ENCODE results near the gene MACIR.
"Not testable (repeated sequence)": the region's sequence is repeated elsewhere in the genome, so short reads cannot be mapped to it uniquely, and the experiment has no call there.

The MACIR gene, protein sequence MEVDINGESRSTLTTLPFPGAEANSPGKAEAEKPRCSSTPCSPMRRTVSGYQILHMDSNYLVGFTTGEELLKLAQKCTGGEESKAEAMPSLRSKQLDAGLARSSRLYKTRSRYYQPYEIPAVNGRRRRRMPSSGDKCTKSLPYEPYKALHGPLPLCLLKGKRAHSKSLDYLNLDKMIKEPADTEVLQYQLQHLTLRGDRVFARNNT

GRCh38 chr5:103258368-103258956 lies at the start of gene MACIR:
TSS of gene MACIR (plus strand) at chr5:103258763. CDS start at chr5:103275920, 17,157 bp downstream.
- peak; percentile 89 to 97 for DNase-seq

DNA sequence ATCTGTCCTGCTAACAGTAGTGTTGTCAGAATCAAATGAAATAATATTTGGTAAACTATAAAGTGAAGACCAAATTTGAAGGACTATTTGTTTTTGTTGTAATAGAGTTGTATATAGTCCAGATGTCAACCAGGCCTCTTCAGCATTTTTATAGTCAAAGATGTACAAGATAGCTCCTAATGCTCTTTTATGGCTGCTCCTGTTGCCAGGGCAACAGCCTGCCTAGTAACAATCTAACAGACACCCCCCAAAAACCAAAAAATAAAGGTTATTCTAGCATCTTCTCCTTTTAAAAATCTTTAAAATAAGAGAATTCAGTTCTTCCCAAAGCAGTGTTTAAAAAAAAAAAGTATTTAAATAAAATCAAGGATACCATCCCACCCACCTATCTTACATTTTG lies 49.5 kb upstream of the MACIR start:
- no peak for DNase-seq

DNA sequence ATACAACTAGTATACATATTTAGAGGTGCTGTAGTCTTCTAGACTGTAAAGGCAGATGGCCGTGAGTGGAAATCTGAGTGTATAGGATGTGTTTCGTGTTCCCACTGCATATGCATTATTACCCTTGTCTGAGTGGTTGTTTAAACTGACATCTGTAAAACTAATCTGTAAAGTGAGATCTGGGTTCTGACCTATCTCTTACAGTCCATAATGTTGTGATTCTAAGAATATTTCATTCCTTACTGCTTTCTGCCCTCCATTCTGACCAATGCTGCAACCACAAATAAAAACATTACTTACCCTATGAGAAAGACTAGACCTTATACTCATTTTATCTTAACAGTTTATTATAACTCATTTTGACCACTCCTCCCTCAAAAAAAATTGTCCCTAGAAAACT lies 47.6 kb upstream of the MACIR start:
- no peak for DNase-seq

DNA sequence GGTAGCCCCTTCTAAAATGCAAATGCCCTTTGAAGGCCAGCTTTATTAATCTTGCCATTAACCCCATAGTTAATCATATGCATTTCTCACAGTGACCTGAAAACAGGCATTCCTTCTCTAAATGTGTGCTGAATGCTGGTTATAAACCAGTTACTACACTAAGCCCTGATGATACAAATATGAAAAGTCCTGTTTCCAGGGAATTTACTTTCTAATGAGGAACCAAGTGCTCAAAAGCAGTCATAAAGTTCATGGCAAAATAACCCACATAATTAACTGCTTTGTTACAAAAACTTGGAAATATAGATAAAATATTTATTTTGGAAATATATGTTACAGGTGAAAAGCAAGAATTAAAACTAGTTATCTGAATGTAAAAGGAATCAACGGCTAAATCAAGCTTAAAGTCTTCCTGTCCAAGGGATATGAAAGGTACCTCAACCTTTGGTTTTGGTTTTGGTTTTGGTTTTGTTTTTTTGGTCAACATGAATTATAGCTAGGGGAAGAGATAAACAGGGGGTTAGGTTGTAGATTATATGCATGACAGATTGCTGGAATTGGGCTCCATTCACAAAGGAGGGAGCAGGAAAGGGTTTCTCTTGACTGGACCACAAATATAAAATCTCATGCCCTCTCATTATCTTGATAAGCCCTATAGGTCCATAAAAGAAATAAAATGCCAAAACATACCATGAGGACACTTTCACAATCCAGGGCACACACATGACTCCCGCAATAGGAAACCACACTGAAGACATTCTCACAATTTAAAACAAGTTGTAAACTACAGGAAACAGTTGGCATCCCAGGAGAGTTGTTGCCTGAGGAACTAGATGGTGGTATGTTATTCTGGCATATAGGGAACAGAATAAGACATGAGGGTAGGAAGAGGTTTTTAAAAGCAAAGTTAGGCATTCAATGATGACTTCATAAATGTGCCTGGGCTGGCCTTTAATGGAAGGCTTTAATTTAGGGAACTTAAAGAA lies 46.7 kb upstream of the MACIR start:
- no peak for DNase-seq

GRCh38 chr5:103216137-103216536 lies 42.4 kb upstream of the MACIR start:
- no peak for DNase-seq

DNA sequence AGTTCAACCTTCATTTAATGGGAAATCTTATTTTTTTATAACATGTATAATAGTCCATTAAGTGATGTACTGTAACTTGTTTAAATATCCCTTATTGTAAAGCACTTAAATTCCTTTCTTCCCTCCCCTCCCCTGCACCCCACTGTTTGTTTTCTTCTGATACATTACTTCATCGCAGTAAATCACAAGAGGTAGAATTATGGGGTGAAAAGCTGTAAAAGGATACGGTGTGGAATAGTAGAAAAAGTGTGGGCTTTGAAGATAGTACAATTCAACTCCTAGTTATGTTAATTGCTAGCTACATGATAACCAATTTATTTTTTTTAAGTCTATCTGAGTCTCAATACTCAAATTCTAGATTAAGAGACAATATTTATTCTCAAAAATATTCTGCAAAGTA lies 41.9 kb upstream of the MACIR start:
- no peak for DNase-seq

DNA sequence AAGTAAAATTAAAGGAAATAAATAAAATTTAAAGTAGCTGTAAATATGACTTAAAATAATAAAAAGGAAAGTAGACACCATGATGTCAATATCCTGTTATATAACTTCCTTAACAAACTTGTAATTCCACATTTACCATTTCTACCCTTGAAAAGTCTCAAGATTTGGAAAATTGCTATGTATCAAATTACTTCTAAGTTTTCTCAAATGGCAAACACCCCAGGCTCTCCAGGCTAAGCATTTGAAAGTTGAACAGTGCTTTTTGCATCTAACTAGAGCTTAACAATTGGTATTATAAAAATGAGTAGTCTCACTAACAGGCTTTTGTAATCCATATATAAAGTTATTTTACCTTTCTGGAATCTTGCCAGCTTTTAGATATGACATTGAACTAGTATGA lies 41.5 kb upstream of the MACIR start:
- DNase-seq = no peak

- DNase-seq = no peak
Observed at GRCh38 chr5:103218164-103218563, 40.4 kb upstream of the MACIR start.

DNA sequence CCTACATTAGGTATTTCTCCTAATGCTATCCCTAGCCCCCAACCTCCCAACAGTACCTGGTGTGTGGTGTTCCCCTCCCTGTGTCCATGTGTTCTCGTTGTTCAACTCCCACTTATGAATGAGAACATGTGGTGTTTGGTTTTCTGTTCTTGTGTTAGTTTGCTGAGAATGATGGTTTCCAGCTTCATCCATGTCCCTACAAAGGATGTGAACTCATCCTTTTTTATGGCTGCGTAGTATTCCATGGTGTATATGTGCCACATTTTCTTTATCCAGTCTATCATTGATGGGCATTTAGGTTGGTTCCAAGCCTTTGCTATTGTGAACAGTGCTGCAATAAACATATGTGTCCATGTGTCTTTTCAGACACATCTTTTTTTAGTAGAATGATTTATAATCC lies 39.5 kb upstream of the MACIR start:
- not testable (repeated sequence) for DNase-seq

DNA sequence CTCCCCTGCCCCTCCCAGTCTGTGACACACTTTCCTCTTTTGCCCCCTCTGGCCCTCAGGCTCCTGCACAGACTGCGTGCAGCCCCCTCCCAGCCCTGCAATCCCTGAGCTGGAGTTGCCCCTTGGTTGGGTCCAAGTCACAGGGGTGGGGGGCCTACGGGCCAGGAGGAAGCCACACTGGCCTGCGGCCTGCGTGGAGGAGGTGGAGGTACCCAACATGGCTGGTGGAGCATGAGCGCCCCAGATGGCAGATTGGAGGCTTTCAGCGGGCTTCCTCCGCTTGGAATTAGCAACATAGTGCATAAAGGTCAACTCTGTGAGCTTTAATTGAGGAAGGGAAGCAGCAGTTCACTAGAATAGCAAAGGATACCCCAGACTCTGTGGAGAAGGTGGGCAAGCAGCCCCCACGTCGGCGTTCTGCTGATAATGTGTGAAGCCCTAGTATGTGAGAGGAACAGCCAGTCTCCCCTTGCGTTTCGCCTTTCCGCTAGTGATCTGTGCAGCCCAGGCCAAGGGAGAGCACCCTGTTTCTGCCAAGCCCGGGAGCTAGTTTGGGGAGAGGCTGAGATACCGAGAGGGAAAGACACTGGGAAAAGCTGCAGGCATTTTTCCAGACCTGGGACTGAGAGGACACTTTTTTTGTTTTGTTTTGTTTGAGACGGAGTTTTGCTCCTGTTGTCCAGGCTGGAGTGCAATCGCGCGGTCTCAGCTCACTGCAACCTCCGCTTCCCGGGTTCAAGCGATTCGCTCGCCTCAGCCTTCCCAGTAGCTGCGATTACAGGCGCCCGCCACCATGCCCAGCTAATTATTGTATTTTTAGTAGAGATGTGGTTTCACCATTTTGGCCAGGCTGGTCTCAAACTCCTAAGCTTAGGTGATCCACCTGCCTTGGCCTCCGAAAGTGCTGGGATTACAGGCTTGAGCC lies 35.3 kb upstream of the MACIR start:
- DNase-seq = no peak

GRCh38 chr5:103224118-103224893 lies 34.3 kb upstream of the MACIR start:
- peak in 1 of 2 experiments; percentile 55 for DNase-seq

DNA sequence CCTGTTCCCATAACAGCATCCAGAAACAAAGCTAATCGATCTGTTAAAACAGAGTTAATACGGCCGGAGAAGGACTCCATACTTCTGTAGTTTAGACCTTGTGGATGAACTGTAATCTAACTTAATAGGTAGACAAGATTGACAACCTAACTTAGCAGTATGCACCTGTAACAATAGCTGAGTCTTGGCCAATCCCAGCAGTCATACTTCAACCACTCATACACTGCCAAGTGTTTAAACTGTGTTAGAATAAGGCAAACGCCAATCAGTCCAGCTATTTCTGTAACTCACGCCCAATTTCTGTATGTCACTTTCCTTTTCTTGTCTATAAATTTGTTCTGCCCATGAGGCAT lies 33.7 kb upstream of the MACIR start:
- DNase-seq = no peak

GRCh38 chr5:103228061-103228460 lies 30.5 kb upstream of the MACIR start:
- DNase-seq = no peak

DNA sequence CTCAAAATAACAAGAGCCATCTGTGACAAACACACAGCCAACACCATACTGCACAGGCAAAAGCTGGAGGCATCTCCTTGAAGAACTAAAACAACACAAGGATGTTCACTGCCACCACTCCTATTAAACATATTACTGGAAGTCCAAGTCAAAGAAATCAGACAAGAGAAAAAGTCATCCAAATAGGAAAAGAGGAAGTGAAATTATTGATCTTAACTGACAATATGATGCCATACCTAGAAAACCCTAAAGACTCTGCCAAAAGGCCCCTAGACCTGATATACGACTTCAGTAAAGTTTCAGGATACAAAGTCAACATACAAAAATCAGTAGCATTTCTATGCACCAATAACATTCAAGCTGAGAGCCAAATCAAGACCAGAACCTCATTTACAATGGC lies 30.0 kb upstream of the MACIR start:
- DNase-seq = no peak

DNA sequence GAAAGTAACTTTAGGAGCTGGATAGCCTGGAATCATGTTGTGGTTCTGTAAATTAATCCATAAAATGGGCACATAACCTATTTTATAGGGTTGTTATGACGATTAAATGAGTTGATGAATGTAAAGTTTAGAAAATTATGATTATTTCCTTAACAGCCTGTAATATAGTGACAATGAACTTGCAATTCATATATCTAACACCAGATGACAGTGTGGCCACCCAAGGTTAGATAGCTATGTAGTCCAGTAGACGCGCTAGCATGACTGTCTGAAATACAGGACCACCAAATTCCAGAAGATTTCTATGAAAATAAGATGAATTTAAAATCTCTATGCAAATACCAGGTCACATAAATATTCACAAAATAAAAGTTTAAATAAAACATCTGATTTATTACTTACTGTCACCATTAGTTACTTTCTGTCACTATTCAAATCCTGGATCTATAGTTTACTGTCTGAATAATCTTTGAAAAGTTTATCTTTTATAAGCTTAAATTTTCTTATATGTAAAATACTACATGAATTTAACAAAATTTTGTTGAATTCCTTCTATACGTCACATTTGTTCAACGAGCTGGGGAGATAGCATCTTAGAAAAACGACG lies 26.1 kb upstream of the MACIR start:
- peak; percentile 2 to 40 for DNase-seq

DNA sequence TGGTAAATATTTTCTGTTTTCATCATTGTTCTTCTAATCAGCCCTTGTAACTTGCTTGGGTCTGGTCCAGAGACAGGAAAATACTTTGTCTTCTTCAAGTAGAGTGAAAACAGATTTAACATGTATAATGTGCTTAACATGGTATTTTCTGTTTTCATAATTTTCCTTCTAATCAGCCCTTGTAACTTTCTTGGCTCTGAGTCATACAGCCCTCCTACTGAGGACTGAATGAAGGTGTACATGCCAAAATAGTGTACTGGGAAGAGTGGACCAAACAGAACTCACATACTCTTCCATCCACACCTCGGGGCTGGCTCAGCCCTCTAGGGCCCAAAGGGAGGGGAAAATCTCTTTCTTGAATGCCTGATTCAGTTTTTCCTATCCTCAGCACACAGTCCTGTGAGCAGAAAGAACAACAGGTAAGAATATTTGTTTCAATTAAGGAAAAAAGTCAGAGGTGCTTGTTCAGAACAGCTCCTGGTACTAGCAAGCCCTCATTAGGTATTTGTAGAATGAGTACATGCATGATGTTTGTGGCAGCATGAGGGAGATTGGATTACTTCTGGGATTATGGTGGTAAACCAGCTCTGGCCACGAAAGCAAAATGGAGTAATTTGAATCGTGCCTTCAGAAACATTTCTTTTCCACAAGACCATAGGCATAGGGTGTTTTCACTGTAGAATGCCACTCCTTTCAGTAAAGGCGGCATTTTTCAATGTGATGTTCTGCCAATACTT lies 24.2 kb upstream of the MACIR start:
- no peak for DNase-seq

DNA sequence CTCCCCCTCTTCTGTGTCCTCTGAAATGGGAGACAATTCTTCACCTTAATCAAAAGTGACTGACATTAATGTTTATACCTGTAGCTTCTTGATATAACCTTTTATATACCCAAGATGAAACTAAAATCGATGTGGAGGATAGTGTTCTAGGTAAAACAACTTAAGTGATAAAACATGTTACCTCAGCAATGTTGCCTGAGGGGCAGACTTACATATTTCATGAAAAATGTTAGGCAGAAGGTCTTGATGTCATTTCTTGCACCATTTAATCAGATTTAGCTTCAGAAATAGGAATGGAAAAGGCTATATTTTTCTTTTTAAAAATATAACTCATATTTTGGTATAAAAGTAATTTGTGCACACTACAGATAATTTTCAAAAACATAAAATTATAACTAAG lies 22.7 kb upstream of the MACIR start:
- no peak for DNase-seq

DNA sequence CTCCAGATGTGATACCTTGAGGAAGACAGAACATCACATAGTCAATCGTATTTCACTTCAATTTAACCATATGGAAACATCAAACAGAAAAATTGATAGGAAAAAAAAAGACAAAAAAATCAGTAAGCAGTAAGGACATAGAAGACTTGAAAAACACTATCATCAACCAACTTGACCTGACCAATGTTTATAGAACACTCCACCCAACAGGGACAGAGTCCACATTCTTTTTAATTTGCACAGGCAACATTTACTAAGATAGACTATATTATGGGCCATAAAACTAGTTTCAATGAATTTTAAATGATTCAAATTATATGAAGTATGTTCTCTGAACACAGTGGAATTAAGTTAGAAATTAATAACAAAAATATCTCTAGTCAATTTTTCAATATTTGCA lies 20.8 kb upstream of the MACIR start:
- no peak for DNase-seq

GRCh38 chr5:103243665-103244064 lies 14.9 kb upstream of the MACIR start:
- no peak for DNase-seq

DNA sequence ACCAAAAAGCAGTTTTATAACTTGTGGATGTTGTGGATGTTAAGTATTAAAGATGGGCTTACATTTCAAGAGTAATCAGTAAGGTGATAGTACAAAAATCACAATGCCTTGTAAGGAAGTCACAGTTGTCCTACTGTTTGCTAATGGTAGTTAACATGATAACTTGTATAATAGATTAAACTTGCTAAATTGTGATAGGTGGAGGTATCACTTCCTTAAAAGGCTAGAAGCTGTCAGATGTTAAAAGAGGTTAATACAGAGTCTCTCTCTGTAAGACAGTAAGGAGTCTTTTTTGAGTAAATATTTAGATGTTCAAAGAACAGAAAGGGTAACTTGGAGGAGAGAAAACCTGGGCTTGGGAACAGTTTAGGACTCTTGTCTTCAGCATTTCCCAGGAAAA lies 14.2 kb upstream of the MACIR start:
- DNase-seq = no peak

DNA sequence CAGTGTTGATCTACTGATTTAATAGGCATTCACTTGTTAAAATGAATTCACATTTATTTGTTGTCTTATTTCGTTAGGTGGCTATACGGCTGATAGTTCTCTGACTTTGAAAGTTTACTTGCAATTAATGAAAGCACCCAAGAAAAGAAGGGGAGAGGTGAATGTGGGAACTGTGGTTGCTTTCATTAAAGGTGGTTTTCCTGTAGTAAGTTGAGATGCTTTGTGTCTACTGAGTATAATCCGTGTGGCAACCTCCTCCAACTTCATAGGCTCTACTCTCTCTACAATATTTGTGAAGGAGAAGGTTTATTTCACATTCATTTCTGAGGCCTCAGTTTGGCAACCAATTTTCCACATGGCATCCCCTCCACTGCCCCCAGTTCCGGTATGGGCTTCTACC lies 12.8 kb upstream of the MACIR start:
- no peak for DNase-seq
